GM10266 (cell line): ENCODE results near the gene TTBK2.

Experiments used
- DNase-seq: peaks from one replicate; pipeline ENCODE4 v3.0.0; 2012; ENCODE audit errors: extremely low spot score
- CTCF ChIP-seq: IDR thresholded peaks from 2 replicates; pipeline ENCODE4 v1.5.1; 2012; ENCODE audit warnings: mild to moderate bottlenecking, low read depth; ENCODE audit not compliant: control insufficient read depth, insufficient read depth; ENCODE audit errors: missing control alignments

TTBK2 gene

DNA sequence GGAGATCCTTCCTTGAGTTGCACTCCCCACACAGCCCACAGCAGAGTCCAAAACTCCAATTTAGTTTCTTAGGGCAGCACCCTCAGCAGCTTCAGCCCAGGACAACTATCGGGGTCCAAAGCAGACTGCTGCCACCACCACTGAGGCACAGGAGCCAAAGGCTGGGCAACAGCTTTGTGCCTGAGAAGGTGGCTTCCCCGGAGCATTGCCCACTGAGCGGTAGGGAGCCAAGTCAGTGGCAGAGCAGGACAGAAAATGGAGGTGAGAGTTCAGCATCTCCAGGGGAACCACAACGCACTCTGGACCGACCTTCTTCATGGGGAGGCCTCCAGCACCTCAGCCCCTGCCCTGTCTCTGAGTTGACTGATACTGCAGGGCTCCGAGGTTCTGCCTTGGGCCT lies 227.1 kb downstream of the TTBK2 start:
- TF ChIP-seq CTCF: no peak
- DNase-seq: no peak

DNA sequence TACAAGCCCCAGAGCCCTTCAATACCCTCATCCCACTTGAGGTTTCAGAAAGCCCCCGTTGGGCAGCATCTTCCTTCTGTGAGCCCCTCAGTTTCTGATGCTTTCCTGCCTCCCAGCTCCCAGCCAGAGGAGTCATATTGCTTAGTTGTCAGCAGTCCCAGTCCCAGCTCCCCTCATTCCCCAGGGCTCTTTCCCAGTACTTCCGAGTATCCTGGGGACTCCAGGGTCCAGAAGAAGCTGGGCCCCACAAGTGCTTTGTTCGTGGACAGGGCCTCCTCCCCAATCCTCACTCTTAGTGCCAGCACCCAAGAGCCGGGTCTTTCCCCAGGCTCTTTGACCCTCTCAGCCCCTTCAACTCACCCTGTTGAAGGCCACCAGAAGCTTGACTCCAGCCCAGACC lies 227.6 kb downstream of the TTBK2 start:
- TF ChIP-seq CTCF: no peak
- no peak for DNase-seq

DNA sequence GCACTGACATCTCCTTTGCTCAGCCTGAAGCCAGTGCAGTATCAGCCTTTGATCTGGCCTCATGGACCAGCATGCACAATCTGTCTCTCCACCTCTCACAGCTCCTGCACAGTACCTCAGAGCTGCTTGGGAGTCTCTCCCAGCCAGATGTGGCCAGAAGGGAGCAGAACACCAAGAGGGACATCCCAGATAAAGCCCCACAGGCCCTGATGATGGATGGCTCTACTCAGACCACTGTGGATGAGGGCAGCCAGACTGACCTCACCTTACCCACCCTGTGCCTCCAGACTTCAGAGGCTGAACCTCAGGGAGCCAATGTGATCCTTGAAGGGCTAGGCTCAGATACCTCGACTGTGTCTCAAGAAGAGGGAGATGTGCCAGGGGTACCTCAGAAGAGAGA lies 228.0 kb downstream of the TTBK2 start:
- no peak for TF ChIP-seq CTCF
- DNase-seq: no peak

- no peak for DNase-seq
- TF ChIP-seq CTCF: no peak
Measured at GRCh38 chr15:42691770-42692169, 228.8 kb downstream of the TTBK2 start.

DNA sequence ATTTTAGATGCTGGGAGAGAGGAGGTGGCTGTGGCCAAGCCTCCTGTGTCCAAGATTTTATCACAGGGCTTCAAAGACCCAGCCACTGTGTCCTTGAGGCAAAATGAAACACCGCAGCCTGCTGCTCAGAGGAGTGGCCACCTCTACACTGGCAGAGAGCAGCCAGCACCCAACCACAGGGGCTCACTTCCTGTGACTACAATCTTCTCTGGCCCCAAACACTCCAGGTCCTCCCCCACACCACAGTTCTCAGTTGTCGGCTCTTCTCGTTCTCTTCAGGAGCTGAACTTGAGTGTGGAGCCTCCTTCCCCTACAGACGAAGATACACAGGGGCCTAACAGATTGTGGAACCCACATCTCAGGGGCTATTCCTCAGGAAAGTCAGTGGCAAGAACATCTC lies 229.3 kb downstream of the TTBK2 start:
- no peak for DNase-seq

More for the DNA sequence above, 229.3 kb downstream of the TTBK2 start:
- TF ChIP-seq CTCF: no peak
